ENCODE results near the gene NSD1.

The NSD1 gene

GRCh38 chr5:177133096-177133852 is at the start of gene NSD1:
Gene NSD1, plus strand, starts transcription at chr5:177133773. Its CDS starts 1,331 bp downstream, at chr5:177135104.
- H3K36me3 ChIP-seq: peaks cover 26 to 33% (median 32%) of the 10 kb centered on the region in 11 experiments
- peaks cover 51 to 65% (median 61%) of the 10 kb centered on the region in 10 experiments for H3K4me1 ChIP-seq
- H3K9me3 ChIP-seq (replicated peaks in 1 of 11): no peaks in the 10 kb centered on the region
- H3K4me3 ChIP-seq: peak within 1 kb of the TSS; percentile 53 to 82 (median 76)
- no peak for TF ChIP-seq Cebpa-rat (IDR thresholded peaks at IDR 0.05)
- peak within 1 kb of the TSS; percentile 80 to 98 (median 95) for H3K4me2 ChIP-seq
- peaks cover 0 to 8% (median 0%) of the 10 kb centered on the region in 11 experiments; a peak in 3 of 22 replicates for H4K20me1 ChIP-seq
- H3K9ac ChIP-seq: peak within 1 kb of the TSS; percentile 86 to 99 (median 96)
- no peaks in the 10 kb centered on the region for H3K27me3 ChIP-seq
- peak within 1 kb of the TSS; percentile 84 to 97 (median 96) for H3K27ac ChIP-seq

- H3K4me1 ChIP-seq: peaks cover 7 to 53% (median 47%) of the 10 kb centered on the region in 10 experiments
- no peak for TF ChIP-seq Cebpa-rat (IDR thresholded peaks at IDR 0.05)
- H3K9ac ChIP-seq: peak overlapping the region in 1 of 11 experiments; percentile 35; a peak in 1 of 22 replicates
Observed at GRCh38 chr5:177084175-177084574, 49.4 kb upstream of the NSD1 start.

GRCh38 chr5:177085985-177086653 is 47.5 kb upstream of the NSD1 start:
- Histone ChIP-seq H3K36me3 (no peaks in the 10 kb centered on the region), H3K27ac (peak overlapping the region in 3 of 11 experiments; percentile 18 to 28 (median 27); a peak in 4 of 22 replicates), H3K9ac (peak overlapping the region in 2 of 11 experiments; percentile 1 to 8; a peak in 2 of 22 replicates), H3K4me1 (peaks cover 15 to 59% (median 54%) of the 10 kb centered on the region in 10 experiments), H4K20me1 (peaks cover 0 to 30% (median 0%) of the 10 kb centered on the region in 11 experiments; a peak in 4 of 22 replicates), H3K27me3 (peaks cover 0 to 8% (median 0%) of the 10 kb centered on the region in 11 experiments; a peak in 3 of 22 replicates), H3K4me2 (peak overlapping the region in 9 of 11 experiments; percentile 3 to 78 (median 56); a peak in 12 of 22 replicates), H3K4me3 (no peak overlapping the region), H3K9me3 (replicated peaks in 1 of 11) (no peaks in the 10 kb centered on the region)
- no peak for TF ChIP-seq Cebpa-rat (IDR thresholded peaks at IDR 0.05)

More at GRCh38 chr5:177084175-177084574, 49.4 kb upstream of the NSD1 start:
- Histone ChIP-seq H4K20me1 (peaks cover 0 to 12% (median 0%) of the 10 kb centered on the region in 11 experiments; a peak in 4 of 22 replicates), H3K27ac (no peak overlapping the region), H3K4me3 (no peak overlapping the region), H3K4me2 (peak overlapping the region in 6 of 11 experiments; percentile 4 to 47 (median 26); a peak in 9 of 22 replicates), H3K27me3 (peaks cover 0 to 8% (median 0%) of the 10 kb centered on the region in 11 experiments; a peak in 3 of 22 replicates), H3K36me3 (no peaks in the 10 kb centered on the region), H3K9me3 (replicated peaks in 1 of 11) (no peaks in the 10 kb centered on the region)

GRCh38 chr5:177086654-177087397 is 46.7 kb upstream of the NSD1 start, which contains the start of gene FGFR4:
Gene FGFR4, plus strand, starts transcription at chr5:177086915. Its CDS starts 2,688 bp downstream, at chr5:177089603.
- peaks cover 0 to 36% (median 0%) of the 10 kb centered on the region in 11 experiments; a peak in 4 of 22 replicates for H4K20me1 ChIP-seq
- no peaks in the 10 kb centered on the region for H3K36me3 ChIP-seq
- peaks cover 15 to 59% (median 54%) of the 10 kb centered on the region in 10 experiments for H3K4me1 ChIP-seq
- peak within 1 kb of the TSS; percentile 40 to 75 (median 66); a peak in 21 of 22 replicates for H3K9ac ChIP-seq
- H3K4me3 ChIP-seq: peak within 1 kb of the TSS; percentile 49 to 67 (median 55)
- H3K27ac ChIP-seq: peak within 1 kb of the TSS in 8 of 11 experiments; percentile 43 to 67 (median 58); a peak in 14 of 22 replicates
- H3K4me2 ChIP-seq: peak within 1 kb of the TSS; percentile 67 to 98 (median 86)
- no peaks in the 10 kb centered on the region for H3K9me3 ChIP-seq (replicated peaks in 1 of 11)
- H3K27me3 ChIP-seq: peaks cover 0 to 8% (median 0%) of the 10 kb centered on the region in 11 experiments; a peak in 3 of 22 replicates
- TF ChIP-seq Cebpa-rat (IDR thresholded peaks at IDR 0.05): no peak

GRCh38 chr5:177087398-177088005 is 46.1 kb upstream of the NSD1 start:
- H3K4me3 ChIP-seq: peak overlapping the region; percentile 49 to 67 (median 55)
- TF ChIP-seq Cebpa-rat (IDR thresholded peaks at IDR 0.05): no peak
- H3K27ac ChIP-seq: peak overlapping the region in 8 of 11 experiments; percentile 43 to 67 (median 58); a peak in 13 of 22 replicates
- peaks cover 0 to 8% (median 0%) of the 10 kb centered on the region in 11 experiments; a peak in 3 of 22 replicates for H3K27me3 ChIP-seq
- no peaks in the 10 kb centered on the region for H3K9me3 ChIP-seq (replicated peaks in 1 of 11)
- peaks cover 0 to 36% (median 0%) of the 10 kb centered on the region in 11 experiments; a peak in 4 of 22 replicates for H4K20me1 ChIP-seq
- H3K9ac ChIP-seq: peak overlapping the region; percentile 40 to 75 (median 66); a peak in 20 of 22 replicates
- peak overlapping the region; percentile 67 to 98 (median 86) for H3K4me2 ChIP-seq
- no peaks in the 10 kb centered on the region for H3K36me3 ChIP-seq
- H3K4me1 ChIP-seq: peaks cover 15 to 59% (median 54%) of the 10 kb centered on the region in 10 experiments

GRCh38 chr5:177089127-177089526 is 44.4 kb upstream of the NSD1 start:
- Histone ChIP-seq H3K9ac (peak overlapping the region in 7 of 11 experiments; percentile 6 to 54 (median 24); a peak in 5 of 22 replicates), H3K4me3 (no peak overlapping the region), H3K4me2 (peak overlapping the region; percentile 43 to 85 (median 75)), H3K27ac (no peak overlapping the region), H4K20me1 (peaks cover 0 to 36% (median 0%) of the 10 kb centered on the region in 11 experiments; a peak in 4 of 22 replicates), H3K9me3 (replicated peaks in 1 of 11) (no peaks in the 10 kb centered on the region), H3K27me3 (peaks cover 0 to 8% (median 0%) of the 10 kb centered on the region in 11 experiments; a peak in 3 of 22 replicates), H3K4me1 (peaks cover 15 to 56% (median 51%) of the 10 kb centered on the region in 10 experiments), H3K36me3 (no peaks in the 10 kb centered on the region)
- no peak for TF ChIP-seq Cebpa-rat (IDR thresholded peaks at IDR 0.05)

GRCh38 chr5:177089825-177090641 is 43.5 kb upstream of the NSD1 start:
- no peak overlapping the region for H3K27ac ChIP-seq
- H3K36me3 ChIP-seq: no peaks in the 10 kb centered on the region
- TF ChIP-seq Cebpa-rat (IDR thresholded peaks at IDR 0.05): no peak
- H4K20me1 ChIP-seq: peaks cover 0 to 36% (median 0%) of the 10 kb centered on the region in 11 experiments; a peak in 4 of 22 replicates
- H3K27me3 ChIP-seq: peaks cover 0 to 8% (median 0%) of the 10 kb centered on the region in 11 experiments; a peak in 3 of 22 replicates
- peaks cover 15 to 57% (median 52%) of the 10 kb centered on the region in 10 experiments for H3K4me1 ChIP-seq
- H3K4me3 ChIP-seq: no peak overlapping the region
- no peaks in the 10 kb centered on the region for H3K9me3 ChIP-seq (replicated peaks in 1 of 11)
- H3K4me2 ChIP-seq: peak overlapping the region; percentile 43 to 85 (median 75)
- H3K9ac ChIP-seq: peak overlapping the region in 5 of 11 experiments; percentile 6 to 54 (median 20); a peak in 6 of 22 replicates
